ENCODE data around the gene FGF9.

GRCh38 chr13:21684576-21684975 lies 13.7 kb downstream of the FGF9 start:
- TF ChIP-seq, protein P1, sequence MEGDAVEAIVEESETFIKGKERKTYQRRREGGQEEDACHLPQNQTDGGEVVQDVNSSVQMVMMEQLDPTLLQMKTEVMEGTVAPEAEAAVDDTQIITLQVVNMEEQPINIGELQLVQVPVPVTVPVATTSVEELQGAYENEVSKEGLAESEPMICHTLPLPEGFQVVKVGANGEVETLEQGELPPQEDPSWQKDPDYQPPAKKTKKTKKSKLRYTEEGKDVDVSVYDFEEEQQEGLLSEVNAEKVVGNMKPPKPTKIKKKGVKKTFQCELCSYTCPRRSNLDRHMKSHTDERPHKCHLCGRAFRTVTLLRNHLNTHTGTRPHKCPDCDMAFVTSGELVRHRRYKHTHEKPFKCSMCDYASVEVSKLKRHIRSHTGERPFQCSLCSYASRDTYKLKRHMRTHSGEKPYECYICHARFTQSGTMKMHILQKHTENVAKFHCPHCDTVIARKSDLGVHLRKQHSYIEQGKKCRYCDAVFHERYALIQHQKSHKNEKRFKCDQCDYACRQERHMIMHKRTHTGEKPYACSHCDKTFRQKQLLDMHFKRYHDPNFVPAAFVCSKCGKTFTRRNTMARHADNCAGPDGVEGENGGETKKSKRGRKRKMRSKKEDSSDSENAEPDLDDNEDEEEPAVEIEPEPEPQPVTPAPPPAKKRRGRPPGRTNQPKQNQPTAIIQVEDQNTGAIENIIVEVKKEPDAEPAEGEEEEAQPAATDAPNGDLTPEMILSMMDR (conservative IDR thresholded peaks at IDR 0.05; ENCODE audit: low read depth, low read length) = no peak
- TF ChIP-seq EZH2 (IDR thresholded peaks at IDR 0.05; ENCODE audit: low read length, unreplicated experiment) = no peak
